HepG2 (cell line): ENCODE measurements around the gene AK8. TPM values are rescaled to one million over a fixed set of nuclear protein-coding genes. Genes with fewer than 3 reads are reported as not detected.

Experiments used
- ATAC-seq: fragments of 200-7000 bp; cut with Tn5 transposase; 3 replicates; pipeline ENCODE4 v1.9.1; 2020; ENCODE audit warnings: mild to moderate bottlenecking, moderate library complexity
- BruUV-seq: library from RNA; stranded (reverse); fragments of 400-500 nt; replicated peaks from 2 replicates; lab custom pipeline; 2021; lab: Mats Ljungman, UMichigan
- CTCF ChIA-PET: fragments of 300-600 bp; formaldehyde crosslinking; extraction: SDS; loops from one replicate; lab custom pipeline; 2021; ENCODE audit warnings: low total read pairs, inconsistent platforms, low intra/inter-chr PET ratio; lab: Yijun Ruan, JAX
- POLR2A ChIA-PET: fragments of 350-600 bp; sonication (Branson Sonifier 250); formaldehyde crosslinking; loops from one replicate; lab custom pipeline; 2020; ENCODE audit warnings: antibody characterized with exemption, inconsistent platforms; lab: Yijun Ruan, JAX
- DNase-seq: peaks from one replicate; pipeline ENCODE4 v3.0.0-alpha.2; 2015; ENCODE audit warnings: low spot score
- FAIRE-seq: peaks from 3 replicates; lab custom pipeline; 2011; peaks lifted over from hg19 to GRCh38; lab: Jason Lieb, UNC
- H2AFZ ChIP-seq: one replicate; pipeline ENCODE4 v1.6.1; 2011; ENCODE audit warnings: low read length, inconsistent platforms
- H3K27ac ChIP-seq: fragments of 300-600 bp; 3 replicates; pipeline ENCODE4 v1.8.0; 2011; ENCODE audit warnings: mixed run types, mild to moderate bottlenecking, mixed read lengths, low read length, inconsistent platforms; ENCODE audit not compliant: insufficient read depth; ENCODE audit errors: extremely low read length
- H3K27me3 ChIP-seq, 2 experiments: fragments of 200-600 bp in 1 of 2; 2 replicates in 1 of 2; 3 replicates in 1 of 2; pipeline versions ENCODE4 v1.6.0 to v1.8.0; 2011; ENCODE audit warnings: low read length in 2 of 2, mild to moderate bottlenecking in 2 of 2, moderate library complexity in 2 of 2, inconsistent platforms in 1 of 2; ENCODE audit not compliant: insufficient read depth in 2 of 2, control insufficient read depth in 1 of 2
- H3K36me3 ChIP-seq, 2 experiments: fragments of 200-600 bp in 1 of 2; replicated peaks in 1 of 2; 2 replicates in 1 of 2; 3 replicates in 1 of 2; pipeline versions ENCODE4 v1.5.1 to v1.8.0; 2011; ENCODE audit warnings: low read length in 2 of 2, inconsistent platforms in 1 of 2; ENCODE audit not compliant: insufficient read depth in 2 of 2, control insufficient read depth in 1 of 2
- H3K4me1 ChIP-seq: 2 replicates; pipeline ENCODE4 v1.5.1; 2012; ENCODE audit warnings: low read length, inconsistent platforms; ENCODE audit not compliant: insufficient read depth
- H3K4me2 ChIP-seq: 2 replicates; pipeline ENCODE4 v1.6.0; 2011; ENCODE audit warnings: low read depth, low read length, inconsistent platforms
- H3K4me3 ChIP-seq, 3 experiments: fragments of 200-600 bp in 1 of 3; sonication (generic), shearing (Covaris generic) in 1 of 3; replicated peaks in 1 of 3; 2 replicates each; pipeline ENCODE4 v1.5.1; 2011 to 2016; ENCODE audit warnings: low read length in 3 of 3, inconsistent platforms in 2 of 3, low read depth in 2 of 3, mild to moderate bottlenecking in 2 of 3, control low read depth in 1 of 3, mixed read lengths in 1 of 3; ENCODE audit not compliant: insufficient read depth in 1 of 3
- H3K79me2 ChIP-seq: one replicate; pipeline ENCODE4 v1.6.1; 2011; ENCODE audit warnings: low read length, inconsistent platforms; ENCODE audit not compliant: insufficient read depth
- H3K9ac ChIP-seq: 2 replicates; pipeline ENCODE4 v1.6.0; 2011; ENCODE audit warnings: mild to moderate bottlenecking, low read depth, low read length, inconsistent platforms; ENCODE audit not compliant: insufficient read depth
- H3K9me3 ChIP-seq: 2 replicates; pipeline ENCODE4 v1.5.1; 2012; ENCODE audit warnings: mild to moderate bottlenecking, low read length
- H4K20me1 ChIP-seq: 2 replicates; pipeline ENCODE4 v1.6.0; 2011; ENCODE audit warnings: inconsistent platforms, mild to moderate bottlenecking, low read length, moderate library complexity; ENCODE audit not compliant: insufficient read depth
- ELK4 ChIP-seq: sonication (generic); formaldehyde crosslinking; IDR thresholded peaks from 2 replicates; pipeline ENCODE4 v1.9.0; 2021; ENCODE audit warnings: missing genetic modification reagents, borderline replicate concordance
- FOXK2 ChIP-seq: fragments of 450-650 bp; IDR thresholded peaks from 2 replicates; pipeline ENCODE4 v1.6.1; 2016
- HNRNPL ChIP-seq: fragments of 200-400 bp; formaldehyde crosslinking; IDR thresholded peaks from 2 replicates; pipeline ENCODE4 v1.6.1; 2017; ENCODE audit warnings: mild to moderate bottlenecking, low read depth, low read length
- NFATC3 ChIP-seq: sonication (generic); formaldehyde crosslinking; IDR thresholded peaks from 2 replicates; pipeline ENCODE4 v1.5.1; 2020; ENCODE audit warnings: mild to moderate bottlenecking, missing genetic modification reagents
- PATZ1 ChIP-seq: sonication (generic); formaldehyde crosslinking; IDR thresholded peaks from 2 replicates; pipeline ENCODE4 v1.4.0; 2020; ENCODE audit warnings: missing genetic modification reagents
- ZBTB7A ChIP-seq: sonication (generic); formaldehyde crosslinking; IDR thresholded peaks from 2 replicates; pipeline ENCODE4 v1.8.0; 2022; ENCODE audit warnings: mild to moderate bottlenecking, missing genetic modification reagents
- ZFP37 ChIP-seq: sonication (generic); formaldehyde crosslinking; IDR thresholded peaks from 2 replicates; pipeline ENCODE4 v1.4.0; 2020; ENCODE audit warnings: missing genetic modification reagents, borderline replicate concordance
- WGBS: methylation state at CpG from one replicate; pipeline ENCODE4 v1.1.6; 2017; ENCODE audit warnings: low lambda C conversion rate; 5-methylcytosine and 5-hydroxymethylcytosine counted together
- in situ Hi-C: cut with HindIII; loops from 2 replicates; pipeline ENCODE4 v1.10.0; 2017; ENCODE audit warnings: low pct_unique_long_range_greater_than_20kb; ENCODE audit not compliant: extremely low pct_ligation_motif_present
- intact Hi-C: fragments of 100-400 bp; cut with micrococcal nuclease; formaldehyde crosslinking; loops from one replicate; pipeline ENCODE4 v1.10.0; 2022; ENCODE audit not compliant: unreplicated experiment
- polyA plus RNA-seq, 8 experiments: library from polyadenylated mRNA; depleted of rRNA in 3 of 8; stranded (reverse) in 7 of 8; unstranded in 1 of 8; fragments of >200 nt; fragmentation: Illumina TruSeq in 4 of 8; extraction: Trizol in 4 of 8; gene quantifications; 2 replicates each; pipeline versions ENCODE4 v1.2.1 to v1.2.3, GENCODE V29; 2011 to 2016; ENCODE audit warnings: low read depth in 4 of 8, missing spikeins in 1 of 8, mixed read lengths in 1 of 8; ENCODE audit not compliant: insufficient read depth in 1 of 8
- total RNA-seq, 5 experiments: library from RNA; depleted of rRNA; stranded (reverse); fragments of >200 nt; fragmentation: Illumina TruSeq; extraction: Trizol; gene quantifications; 2 replicates each; pipeline ENCODE4 v1.2.3, GENCODE V29; 2016; ENCODE audit warnings: low read depth in 1 of 5

The AK8 gene
- total and polyA plus RNA-seq, 2 of the 13 experiments (the other 11 are each of a cell fraction or from before 2014, with no cell fraction given), result 0.11 TPM; not detected in 1

GRCh38 chr9:132752877-132753592 is 125.0 kb downstream of the AK8 start:
- H3K27me3 ChIP-seq, result peaks cover 5 to 43% of the 10 kb centered on the region in 2 experiments; a peak in 4 of 5 replicates
- no TSS peak for BruUV-seq
- H3K4me2 ChIP-seq, result no peak overlapping the region
- no peak overlapping the region for H3K27ac ChIP-seq
- no peaks in the 10 kb centered on the region for H4K20me1 ChIP-seq
- no peak overlapping the region for H3K4me3 ChIP-seq
- no peaks in the 10 kb centered on the region for H3K9me3 ChIP-seq
- in situ Hi-C loops, result no loop called here
- ChIA-PET CTCF (no interaction called here), POLR2A (no interaction called here)
- WGBS, result 23% methylated on average over 10 of the region's 10 CpGs
- no peak for DNase-seq
- no peak; the same call in 2 of the 3 replicates for ATAC-seq
- no peak overlapping the region for H3K9ac ChIP-seq
- intact Hi-C loops, result no loop called here
- 0 out of 2 replicates have a peak, but pooled peaks cover 6% of the 10 kb centered on the region for H3K4me1 ChIP-seq
- no peaks in the 10 kb centered on the region for H3K79me2 ChIP-seq
- FAIRE-seq, result no peak
- no peaks in the 10 kb centered on the region for H3K36me3 ChIP-seq
- no peak overlapping the region for H2AFZ ChIP-seq
- TF ChIP-seq PATZ1 (CRISPR knock-in tag) (no peak), HNRNPL (no peak), ZFP37 (no peak), ZBTB7A (no peak), ELK4 (CRISPR knock-in tag) (no peak), NFATC3 (CRISPR knock-in tag) (no peak), FOXK2 (no peak)
